ENCODE results near the gene NTSR2.

GRCh38 chr2:11678306-11678960 lies 8.4 kb upstream of the NTSR2 start:
- TF ChIP-seq CTCF (IDR thresholded peaks at IDR 0.05; ENCODE audit: low read length) (no peak), EZH2phosphoT487 (IDR thresholded peaks at IDR 0.05; ENCODE audit: low read length) (no peak), EZH2 (optimal IDR thresholded peaks at IDR 0.05; ENCODE audit: low read depth, low read length) (no peak)

Data from MM.1S (cell line).